ENCODE results near the gene BICD1.

DNA sequence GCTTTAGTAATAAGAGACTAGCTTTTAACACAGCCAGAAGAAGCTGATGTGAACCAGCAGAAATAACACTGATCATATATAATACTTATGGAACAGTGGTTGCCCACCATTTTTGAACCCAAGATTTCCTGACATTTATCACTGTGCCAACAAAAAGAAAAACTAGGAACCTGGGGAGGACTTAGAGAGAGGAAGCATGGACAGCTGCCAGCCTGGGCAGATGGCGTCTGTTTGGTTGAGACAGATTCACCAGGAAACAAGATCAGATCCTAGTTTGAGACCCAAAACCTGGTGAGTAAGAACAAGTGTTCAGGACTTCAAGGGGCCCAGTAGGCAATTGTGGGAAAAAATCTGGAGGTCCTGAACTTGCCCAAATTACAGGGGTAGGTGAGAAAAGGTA lies 95.3 kb downstream of the BICD1 start:
- TF ChIP-seq CREB1 (IDR thresholded peaks at IDR 0.05; ENCODE audit: low read depth), result no peak
- TF ChIP-seq EGR1 (IDR thresholded peaks at IDR 0.05), result no peak
- TF ChIP-seq FOXM1 (IDR thresholded peaks at IDR 0.05; ENCODE audit: borderline replicate concordance, low read depth), result no peak
- no peak for TF ChIP-seq RAD21 (IDR thresholded peaks at IDR 0.05; ENCODE audit: low read depth)
- TF ChIP-seq, protein P1, sequence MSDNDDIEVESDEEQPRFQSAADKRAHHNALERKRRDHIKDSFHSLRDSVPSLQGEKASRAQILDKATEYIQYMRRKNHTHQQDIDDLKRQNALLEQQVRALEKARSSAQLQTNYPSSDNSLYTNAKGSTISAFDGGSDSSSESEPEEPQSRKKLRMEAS (IDR thresholded peaks at IDR 0.05), result no peak
